Naive thymus-derived CD4-positive, alpha-beta T cell (primary cell): Measurements from ENCODE around the gene WSB1. TPM values are rescaled to one million over a fixed set of nuclear protein-coding genes. Genes with fewer than 3 reads are reported as not detected.

Experiments
- ATAC-seq: fragments of 150-1000 bp; cut with Tn5 transposase; 2 replicates; pipeline ENCODE4 v1.10.0; 2021; ENCODE audit warnings: mild to moderate bottlenecking, moderate library complexity
- CTCF ChIA-PET: fragments of 350-600 bp; sonication (Branson Sonifier 250); formaldehyde crosslinking; loops from one replicate; lab custom pipeline; 2021; ENCODE audit warnings: antibody characterized with exemption; lab: Charles Lee
- POLR2A ChIA-PET: fragments of 350-600 bp; sonication (Branson Sonifier 250); formaldehyde crosslinking; loops from one replicate; lab custom pipeline; 2021; ENCODE audit warnings: antibody characterized with exemption, inconsistent platforms; lab: Charles Lee
- DNase-seq, 9 donors: peaks; one replicate each; pipeline versions ENCODE4 v3.0.0 to v3.0.0-alpha.2; 2020 to 2022; ENCODE audit warnings: mixed read lengths in 1 of 9
- H3K27ac ChIP-seq: one replicate; pipeline ENCODE4 v1.7.0; 2013; ENCODE audit warnings: mild to moderate bottlenecking, low read depth, low read length, moderate library complexity
- H3K27me3 ChIP-seq, 2 donors: one replicate each; pipeline ENCODE4 v1.7.0; 2013; ENCODE audit warnings: low read length in 2 of 2, mild to moderate bottlenecking in 2 of 2, moderate library complexity in 2 of 2; ENCODE audit not compliant: control insufficient read depth in 2 of 2, insufficient read depth in 2 of 2
- H3K36me3 ChIP-seq, 3 experiments: 1 replicate in 2 of 3; 2 replicates in 1 of 3; pipeline ENCODE4 v1.7.0; 2013; ENCODE audit warnings: low read length in 3 of 3, mild to moderate bottlenecking in 3 of 3, moderate library complexity in 1 of 3; ENCODE audit not compliant: insufficient read depth in 3 of 3, control insufficient read depth in 2 of 3
- H3K4me1 ChIP-seq, 2 donors: one replicate each; pipeline ENCODE4 v1.7.0; 2013; ENCODE audit warnings: low read length in 2 of 2, mild to moderate bottlenecking in 2 of 2, moderate library complexity in 1 of 2; ENCODE audit not compliant: control insufficient read depth in 2 of 2, insufficient read depth in 2 of 2
- H3K4me3 ChIP-seq: 2 replicates; pipeline ENCODE4 v1.7.0; 2013; ENCODE audit warnings: mild to moderate bottlenecking, low read length
- H3K9me3 ChIP-seq, 3 experiments: 1 replicate in 2 of 3; 2 replicates in 1 of 3; pipeline ENCODE4 v1.7.0; 2013; ENCODE audit warnings: low read length in 3 of 3; ENCODE audit not compliant: control insufficient read depth in 2 of 3
- H3K27ac Mint-ChIP-seq, 9 donors: one replicate each; pipeline ENCODE4 v1.8.0; 2020 to 2022; ENCODE audit warnings: mixed read lengths in 9 of 9, mild to moderate bottlenecking in 8 of 9, moderate library complexity in 5 of 9, inconsistent platforms in 2 of 9
- H3K27me3 Mint-ChIP-seq, 5 donors: one replicate each; pipeline ENCODE4 v1.8.0; 2021 to 2022; ENCODE audit warnings: mixed read lengths in 5 of 5, mild to moderate bottlenecking in 1 of 5
- H3K36me3 Mint-ChIP-seq, 5 donors: one replicate each; pipeline ENCODE4 v1.8.0; 2020 to 2022; ENCODE audit warnings: mixed read lengths in 5 of 5, mild to moderate bottlenecking in 3 of 5, inconsistent platforms in 1 of 5
- H3K4me1 Mint-ChIP-seq, 7 donors: one replicate each; pipeline ENCODE4 v1.8.0; 2020 to 2022; ENCODE audit warnings: mixed read lengths in 7 of 7, mild to moderate bottlenecking in 3 of 7, inconsistent platforms in 1 of 7
- H3K4me3 Mint-ChIP-seq, 10 donors: one replicate each; pipeline ENCODE4 v1.8.0; 2020 to 2022; ENCODE audit warnings: mild to moderate bottlenecking in 10 of 10, mixed read lengths in 10 of 10, moderate library complexity in 6 of 10, inconsistent platforms in 2 of 10
- H3K9me3 Mint-ChIP-seq, 11 donors: one replicate each; pipeline ENCODE4 v1.8.0; 2020 to 2022; ENCODE audit warnings: mixed read lengths in 11 of 11, mild to moderate bottlenecking in 4 of 11, inconsistent platforms in 1 of 11, moderate library complexity in 1 of 11
- intact Hi-C, 2 donors: fragments of 100-400 bp; cut with micrococcal nuclease; formaldehyde crosslinking; loops; one replicate each; pipeline ENCODE4 v1.15.1; 2023
- polyA plus RNA-seq, 2 donors: library from polyadenylated mRNA; unstranded; fragments of 300-500 nt; fragmentation: Illumina TruSeq; gene quantifications; one replicate each; pipeline ENCODE4 v1.2.3, GENCODE V29; 2021
- total RNA-seq, 6 experiments: library from RNA in 5 of 6; stranded (reverse) in 5 of 6; gene quantifications; 1 replicate in 5 of 6; 2 replicates in 1 of 6; pipeline ENCODE4 v1.2.3 and lab custom pipeline; 2021 to 2026

The WSB1 gene
- total and polyA plus RNA-seq, 7 experiments from 2014 or later: 110 to 204 (median 140) TPM

- no peaks in the 10 kb centered on the region for H3K27me3 Mint-ChIP-seq
- ATAC-seq: peak; percentile 60
These were observed 1.0 kb downstream of the WSB1 start for GRCh38 chr17:27294689-27295630.

GRCh38 chr17:27295945-27296344, 2.0 kb downstream of the WSB1 start:
- Histone ChIP-seq H3K4me1 (peaks cover 26 to 42% of the 10 kb centered on the region in 2 donors), H3K36me3 (peaks cover 0 to 7% (median 0%) of the 10 kb centered on the region in 3 experiments), H3K9me3 (no peaks in the 10 kb centered on the region), H3K27me3 (no peaks in the 10 kb centered on the region), H3K27ac (no peak overlapping the region), H3K4me3 (peak overlapping the region; percentile 99)
- no peaks in the 10 kb centered on the region for H3K27me3 Mint-ChIP-seq
- H3K9me3 Mint-ChIP-seq: peaks cover 0 to 2% (median 0%) of the 10 kb centered on the region in 11 donors
- ChIA-PET CTCF (interaction anchor here (1.1 kb wide), 1 partner anchor 35 kb away, joined by 4 read pairs; no protein-coding TSS in a partner anchor), POLR2A (interaction anchor here (0.6 to 4.5 kb wide), 4 partner anchors 8 to 151 kb away, joined by 3 to 23 read pairs (median 12); no protein-coding TSS in a partner anchor)
- peak overlapping the region; percentile 56 to 99 (median 94) for H3K27ac Mint-ChIP-seq
- peaks cover 32 to 70% (median 59%) of the 10 kb centered on the region in 7 donors for H3K4me1 Mint-ChIP-seq
- peak overlapping the region; percentile 90 to 100 (median 96) for H3K4me3 Mint-ChIP-seq
- peaks cover 0 to 11% (median 0%) of the 10 kb centered on the region in 5 donors for H3K36me3 Mint-ChIP-seq
- intact Hi-C loops: loop anchor here (2.0 to 10.0 kb wide), 4 partner anchors 51 to 599 kb away; partner anchors contain the start of gene LYRM9 (in 1 of the 2)
- ATAC-seq (no peak), DNase-seq (no peak)

More at GRCh38 chr17:27294689-27295630, 1.0 kb downstream of the WSB1 start:
- H3K4me3 Mint-ChIP-seq: peak overlapping the region; percentile 90 to 100 (median 96)
- H3K27ac Mint-ChIP-seq: peak overlapping the region; percentile 94 to 100 (median 99)
- peaks cover 0 to 11% (median 0%) of the 10 kb centered on the region in 5 donors for H3K36me3 Mint-ChIP-seq
- H3K4me1 Mint-ChIP-seq: peaks cover 30 to 60% (median 51%) of the 10 kb centered on the region in 7 donors
- peaks cover 0 to 2% (median 0%) of the 10 kb centered on the region in 11 donors for H3K9me3 Mint-ChIP-seq
- Histone ChIP-seq H3K27ac (peak overlapping the region; percentile 96), H3K36me3 (peaks cover 0 to 7% (median 0%) of the 10 kb centered on the region in 3 experiments), H3K9me3 (no peaks in the 10 kb centered on the region), H3K4me3 (peak overlapping the region; percentile 99), H3K27me3 (no peaks in the 10 kb centered on the region), H3K4me1 (peaks cover 26 to 42% of the 10 kb centered on the region in 2 donors)
- CTCF ChIA-PET: interaction anchor here (0.7 to 1.1 kb wide), 2 partner anchors 36 to 38 kb away, joined by 4 read pairs; no protein-coding TSS in a partner anchor
- POLR2A ChIA-PET: interaction anchor here (0.6 to 4.5 kb wide), 18 partner anchors 8 to 552 kb away, joined by 3 to 23 read pairs (median 6); partner anchors contain the start of gene KSR1
- peak; percentile 20 to 70 (median 63) for DNase-seq
- intact Hi-C loops: loop anchor here (1.0 to 10.0 kb wide), 16 partner anchors 12 to 746 kb away; partner anchors contain the start of genes KSR1 (in 2 of the 2) and LYRM9 (in 2 of the 2)

GRCh38 chr17:27296428-27296979, 2.6 kb downstream of the WSB1 start:
- POLR2A ChIA-PET: interaction anchor here (0.6 to 4.5 kb wide), 3 partner anchors 8 to 150 kb away, joined by 3 to 19 read pairs (median 6); no protein-coding TSS in a partner anchor
- intact Hi-C loops: loop anchor here in 1 of 2 donors (10.0 kb wide), 1 partner anchor 598 kb away; the partner anchor contains the start of gene LYRM9
- CTCF ChIA-PET: no interaction called here
- DNase-seq (no peak), ATAC-seq (no peak)
- Histone ChIP-seq H3K27me3 (no peaks in the 10 kb centered on the region), H3K36me3 (peaks cover 0 to 7% (median 0%) of the 10 kb centered on the region in 3 experiments), H3K27ac (no peak overlapping the region), H3K9me3 (no peaks in the 10 kb centered on the region), H3K4me3 (no peak overlapping the region), H3K4me1 (peaks cover 26 to 42% of the 10 kb centered on the region in 2 donors)
- Mint-ChIP-seq H3K36me3 (peaks cover 0 to 13% (median 0%) of the 10 kb centered on the region in 5 donors), H3K4me1 (peaks cover 37 to 76% (median 64%) of the 10 kb centered on the region in 7 donors), H3K27me3 (no peaks in the 10 kb centered on the region), H3K9me3 (peaks cover 0 to 2% (median 0%) of the 10 kb centered on the region in 11 donors), H3K27ac (peak overlapping the region; percentile 38 to 99 (median 94)), H3K4me3 (peak overlapping the region; percentile 90 to 100 (median 96))

- Mint-ChIP-seq H3K4me1 (peaks cover 49 to 87% (median 78%) of the 10 kb centered on the region in 7 donors), H3K36me3 (peaks cover 0 to 12% (median 0%) of the 10 kb centered on the region in 5 donors), H3K27ac (peak overlapping the region in 5 of 9 donors; percentile 0 to 64 (median 26)), H3K27me3 (no peaks in the 10 kb centered on the region), H3K4me3 (peak overlapping the region in 8 of 10 donors; percentile 8 to 58 (median 22)), H3K9me3 (no peaks in the 10 kb centered on the region)
- ATAC-seq (no peak), DNase-seq (no peak)
- ChIA-PET POLR2A (no interaction called here), CTCF (no interaction called here)
- Histone ChIP-seq H3K4me1 (peaks cover 22 to 34% of the 10 kb centered on the region in 2 donors), H3K36me3 (peaks cover 0 to 5% (median 1%) of the 10 kb centered on the region in 3 experiments), H3K4me3 (no peak overlapping the region), H3K27ac (no peak overlapping the region), H3K27me3 (no peaks in the 10 kb centered on the region), H3K9me3 (no peaks in the 10 kb centered on the region)
- intact Hi-C loops: loop anchor here in 1 of 2 donors (10.0 kb wide), 1 partner anchor 595 kb away; the partner anchor contains the start of gene LYRM9
These were observed 5.6 kb downstream of the WSB1 start for GRCh38 chr17:27299384-27300049.

GRCh38 chr17:27303734-27304133, 9.8 kb downstream of the WSB1 start:
- no peak overlapping the region for H3K27ac ChIP-seq
- H3K27ac Mint-ChIP-seq: peak overlapping the region in 1 of 9 donors; percentile 41
- intact Hi-C loops: no loop called here
- H3K9me3 Mint-ChIP-seq: no peaks in the 10 kb centered on the region
- POLR2A ChIA-PET: interaction anchor here (0.9 to 2.3 kb wide), 2 partner anchors 7 to 9 kb away, joined by 6 to 18 read pairs; partner anchors contain the start of gene WSB1
- H3K27me3 ChIP-seq: no peaks in the 10 kb centered on the region
- no peak overlapping the region for H3K4me3 Mint-ChIP-seq
- H3K9me3 ChIP-seq: no peaks in the 10 kb centered on the region
- H3K27me3 Mint-ChIP-seq: no peaks in the 10 kb centered on the region
- CTCF ChIA-PET: interaction anchor here (0.8 kb wide), 1 partner anchor 10 kb away, joined by 3 read pairs; the partner anchor contains the start of gene WSB1
- no peak for DNase-seq
- no peak overlapping the region for H3K4me3 ChIP-seq
- H3K36me3 Mint-ChIP-seq: peaks cover 0 to 15% (median 5%) of the 10 kb centered on the region in 5 donors
- no peak for ATAC-seq
- H3K4me1 Mint-ChIP-seq: peaks cover 34 to 52% (median 47%) of the 10 kb centered on the region in 7 donors
- peaks cover 0 to 24% (median 5%) of the 10 kb centered on the region in 3 experiments for H3K36me3 ChIP-seq
- H3K4me1 ChIP-seq: peaks cover 9 to 11% of the 10 kb centered on the region in 2 donors
